Astrocyte of the spinal cord (primary cell): Measurements from ENCODE around the gene SLC22A4.

Experiments
- DNase-seq: peaks from one replicate; pipeline ENCODE4 v3.0.0; 2011; ENCODE audit warnings: low read depth, low spot score
- H3K4me3 ChIP-seq: 2 replicates; pipeline ENCODE4 v1.5.1; 2011; ENCODE audit warnings: low read depth, mild to moderate bottlenecking, low read length, moderate library complexity
- in situ Hi-C: cut with HindIII; loops from 2 replicates; pipeline ENCODE4 v1.10.0; 2017; ENCODE audit warnings: low sequenced_read_pairs
- TF ChIP-seq, protein P1 (sequence below): IDR thresholded peaks from 2 replicates; pipeline ENCODE4 v1.5.1; 2012; ENCODE audit warnings: low read depth, mild to moderate bottlenecking, low read length, inconsistent platforms

The SLC22A4 gene

DNA sequence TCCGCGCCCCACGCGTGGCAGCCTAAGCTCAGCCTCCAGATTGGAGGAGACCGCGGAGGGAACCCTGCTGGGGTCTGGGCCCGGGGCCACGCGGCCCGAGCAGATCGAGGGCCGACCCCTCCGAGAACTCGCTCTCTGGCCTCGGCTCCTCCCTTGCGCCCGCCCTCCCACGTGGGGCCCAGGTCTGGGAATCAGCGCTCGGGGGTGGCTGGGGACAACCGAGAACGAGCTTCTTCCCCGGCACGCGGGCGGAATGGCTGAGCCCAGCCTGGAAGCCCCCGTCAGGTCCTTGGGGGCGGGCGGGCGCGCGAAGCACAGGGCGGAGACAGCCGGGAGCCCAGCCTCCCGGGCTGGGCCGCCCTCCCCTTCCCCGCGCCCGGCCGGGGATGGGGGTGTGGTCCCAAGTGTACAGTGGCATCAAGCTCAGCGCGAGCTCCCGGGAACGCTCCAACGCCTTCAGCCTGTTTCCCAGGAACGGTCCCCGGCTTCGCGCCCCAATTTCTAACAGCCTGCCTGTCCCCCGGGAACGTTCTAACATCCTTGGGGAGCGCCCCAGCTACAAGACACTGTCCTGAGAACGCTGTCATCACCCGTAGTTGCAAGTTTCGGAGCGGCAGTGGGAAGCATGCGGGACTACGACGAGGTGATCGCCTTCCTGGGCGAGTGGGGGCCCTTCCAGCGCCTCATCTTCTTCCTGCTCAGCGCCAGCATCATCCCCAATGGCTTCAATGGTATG is at the start of gene SLC22A4:
Gene SLC22A4 (plus strand): TSS at position 403 of the 736 bp plus-strand sequence. CDS start 223 bp downstream, at position 626.
- TF ChIP-seq, protein P1, sequence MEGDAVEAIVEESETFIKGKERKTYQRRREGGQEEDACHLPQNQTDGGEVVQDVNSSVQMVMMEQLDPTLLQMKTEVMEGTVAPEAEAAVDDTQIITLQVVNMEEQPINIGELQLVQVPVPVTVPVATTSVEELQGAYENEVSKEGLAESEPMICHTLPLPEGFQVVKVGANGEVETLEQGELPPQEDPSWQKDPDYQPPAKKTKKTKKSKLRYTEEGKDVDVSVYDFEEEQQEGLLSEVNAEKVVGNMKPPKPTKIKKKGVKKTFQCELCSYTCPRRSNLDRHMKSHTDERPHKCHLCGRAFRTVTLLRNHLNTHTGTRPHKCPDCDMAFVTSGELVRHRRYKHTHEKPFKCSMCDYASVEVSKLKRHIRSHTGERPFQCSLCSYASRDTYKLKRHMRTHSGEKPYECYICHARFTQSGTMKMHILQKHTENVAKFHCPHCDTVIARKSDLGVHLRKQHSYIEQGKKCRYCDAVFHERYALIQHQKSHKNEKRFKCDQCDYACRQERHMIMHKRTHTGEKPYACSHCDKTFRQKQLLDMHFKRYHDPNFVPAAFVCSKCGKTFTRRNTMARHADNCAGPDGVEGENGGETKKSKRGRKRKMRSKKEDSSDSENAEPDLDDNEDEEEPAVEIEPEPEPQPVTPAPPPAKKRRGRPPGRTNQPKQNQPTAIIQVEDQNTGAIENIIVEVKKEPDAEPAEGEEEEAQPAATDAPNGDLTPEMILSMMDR: no peak
- peak; percentile 96 for DNase-seq
- H3K4me3 ChIP-seq: peak within 1 kb of the TSS; percentile 69
- in situ Hi-C loops: no loop called here

DNA sequence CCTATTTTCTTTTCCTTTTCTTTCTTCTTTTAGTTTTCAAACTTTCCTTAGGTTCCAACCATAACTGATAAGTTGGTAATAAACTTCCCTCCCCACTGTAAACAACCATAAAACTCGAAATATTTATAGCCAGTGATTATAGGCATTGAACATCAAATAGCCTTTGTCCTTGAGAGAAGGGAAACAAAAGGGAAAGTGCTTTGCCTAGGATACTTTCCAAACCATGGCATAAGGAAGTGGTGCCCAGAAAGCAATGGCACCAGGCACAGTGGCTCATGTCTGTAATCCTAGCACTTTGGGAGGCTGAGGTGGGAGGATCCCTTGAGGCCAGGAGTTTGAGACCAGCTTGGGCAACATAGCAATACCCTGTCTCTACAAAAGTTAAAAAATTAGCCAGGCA is 48.6 kb upstream of the SLC22A4 start:
- H3K4me3 ChIP-seq: no peak overlapping the region
- in situ Hi-C loops: no loop called here
- DNase-seq: no peak
- TF ChIP-seq, protein P1: no peak

DNA sequence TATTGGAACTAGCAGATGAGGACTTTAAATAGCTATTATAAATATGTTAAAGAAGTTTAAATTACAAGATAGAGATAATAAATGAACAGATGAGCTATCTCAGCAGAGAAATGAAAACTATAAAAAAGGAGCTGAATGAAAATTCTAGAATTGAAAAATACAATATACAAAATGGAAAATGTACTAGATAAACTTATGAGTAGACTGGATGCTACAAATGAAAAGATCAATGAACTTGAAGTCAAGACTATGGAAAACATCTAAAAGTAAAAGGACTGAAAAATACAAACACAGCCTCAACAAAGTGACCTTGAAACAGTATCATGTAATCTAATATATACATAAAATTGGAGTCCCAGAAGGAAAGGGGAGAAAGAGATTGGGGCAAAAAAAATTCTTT is 47.4 kb upstream of the SLC22A4 start:
- no peak for DNase-seq
- in situ Hi-C loops: no loop called here
- TF ChIP-seq, protein P1: no peak
- H3K4me3 ChIP-seq: no peak overlapping the region

DNA sequence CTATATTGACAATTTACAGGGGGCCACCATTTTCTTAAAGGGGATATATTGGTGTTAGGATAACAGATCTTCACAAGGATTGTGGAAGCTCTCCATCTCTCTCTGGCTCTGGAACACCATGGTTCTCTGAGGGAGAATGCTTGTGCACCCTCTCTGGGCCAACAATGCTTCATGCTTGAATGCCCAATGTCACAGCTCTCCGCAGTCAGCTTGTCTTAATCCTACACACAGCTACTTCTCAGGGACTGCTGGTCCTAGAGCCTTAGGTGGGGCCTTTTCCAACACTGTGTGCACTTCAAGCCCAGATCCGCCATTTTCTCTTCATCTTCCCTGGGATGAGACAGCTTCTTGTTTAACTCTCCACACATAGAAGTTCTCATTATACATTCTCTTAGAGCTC is 43.6 kb upstream of the SLC22A4 start:
- TF ChIP-seq, protein P1: no peak
- no peak overlapping the region for H3K4me3 ChIP-seq
- in situ Hi-C loops: no loop called here
- no peak for DNase-seq

DNA sequence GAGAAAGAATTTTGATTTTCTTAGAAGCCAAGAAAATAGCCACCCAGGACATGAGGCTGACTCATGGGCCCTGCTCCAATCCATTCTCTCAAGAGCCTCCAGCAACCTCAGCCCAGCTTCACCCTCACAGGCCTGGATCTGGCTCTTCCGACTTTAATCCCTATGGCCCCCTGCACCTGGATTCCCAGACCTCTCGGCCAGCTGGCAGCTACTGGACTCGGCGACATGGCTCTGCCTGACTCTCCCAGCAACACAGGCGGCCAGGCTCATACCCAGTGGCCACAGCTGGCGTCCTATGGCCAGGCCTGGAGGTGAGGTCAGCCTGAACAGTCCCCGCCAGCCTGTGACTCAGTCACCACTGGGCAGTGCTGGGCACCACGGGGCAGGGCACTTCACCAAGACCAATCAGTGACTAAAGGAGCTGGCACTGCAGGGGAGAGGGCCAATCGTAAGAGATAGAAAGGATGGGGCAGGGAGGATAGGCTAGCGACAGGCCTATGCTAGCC is 42.9 kb upstream of the SLC22A4 start:
- no peak overlapping the region for H3K4me3 ChIP-seq
- TF ChIP-seq, protein P1: no peak
- peak; percentile 42 for DNase-seq
- in situ Hi-C loops: no loop called here

DNA sequence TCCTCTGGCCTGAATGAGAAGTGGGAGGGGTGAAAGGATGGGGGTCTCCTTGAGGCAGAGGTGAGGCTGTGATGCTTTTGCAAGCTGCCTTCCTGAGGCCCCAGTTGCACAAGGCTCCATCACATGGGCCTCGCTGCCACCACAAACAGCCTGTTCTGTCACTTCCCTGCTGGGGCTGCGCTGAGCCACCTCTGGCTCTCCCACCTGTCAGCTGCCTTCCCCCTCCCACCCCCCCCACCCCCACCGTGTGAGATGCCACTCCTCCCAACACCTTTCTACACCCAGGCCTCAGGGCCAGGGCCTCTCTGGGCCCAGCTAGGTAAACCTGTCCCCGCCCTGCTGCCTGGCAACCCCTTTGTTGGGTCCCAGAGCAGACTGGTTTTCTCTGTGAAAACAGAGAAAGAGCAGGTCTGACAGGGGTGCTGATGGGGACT is 41.2 kb upstream of the SLC22A4 start:
- H3K4me3 ChIP-seq: no peak overlapping the region
- DNase-seq: no peak
- TF ChIP-seq, protein P1: no peak
- in situ Hi-C loops: no loop called here
